HUES48 (cell line): Measurements from ENCODE around the gene CYFIP1.

Source experiments
- H3K27ac ChIP-seq: one replicate; pipeline ENCODE4 v1.7.0; 2013; ENCODE audit warnings: low read depth, low read length, inconsistent platforms
- H3K27me3 ChIP-seq: 2 replicates; pipeline ENCODE4 v1.6.1; 2013; ENCODE audit warnings: mild to moderate bottlenecking, low read length; ENCODE audit not compliant: control insufficient read depth, insufficient read depth
- H3K36me3 ChIP-seq: 2 replicates; pipeline ENCODE4 v1.6.1; 2013; ENCODE audit warnings: low read length; ENCODE audit not compliant: control insufficient read depth, insufficient read depth
- H3K4me1 ChIP-seq: 2 replicates; pipeline ENCODE4 v1.6.1; 2013; ENCODE audit warnings: mild to moderate bottlenecking, low read length; ENCODE audit not compliant: control insufficient read depth, insufficient read depth
- H3K4me3 ChIP-seq: 2 replicates; pipeline ENCODE4 v1.5.1; 2013; ENCODE audit warnings: mild to moderate bottlenecking, low read depth, low read length
- H3K9ac ChIP-seq: 2 replicates; pipeline ENCODE4 v1.6.1; 2013; ENCODE audit warnings: mild to moderate bottlenecking, low read depth, low read length, moderate library complexity
- H3K9me3 ChIP-seq: 2 replicates; pipeline ENCODE4 v1.6.1; 2013; ENCODE audit warnings: low read length; ENCODE audit not compliant: control insufficient read depth, insufficient read depth

The CYFIP1 gene

DNA sequence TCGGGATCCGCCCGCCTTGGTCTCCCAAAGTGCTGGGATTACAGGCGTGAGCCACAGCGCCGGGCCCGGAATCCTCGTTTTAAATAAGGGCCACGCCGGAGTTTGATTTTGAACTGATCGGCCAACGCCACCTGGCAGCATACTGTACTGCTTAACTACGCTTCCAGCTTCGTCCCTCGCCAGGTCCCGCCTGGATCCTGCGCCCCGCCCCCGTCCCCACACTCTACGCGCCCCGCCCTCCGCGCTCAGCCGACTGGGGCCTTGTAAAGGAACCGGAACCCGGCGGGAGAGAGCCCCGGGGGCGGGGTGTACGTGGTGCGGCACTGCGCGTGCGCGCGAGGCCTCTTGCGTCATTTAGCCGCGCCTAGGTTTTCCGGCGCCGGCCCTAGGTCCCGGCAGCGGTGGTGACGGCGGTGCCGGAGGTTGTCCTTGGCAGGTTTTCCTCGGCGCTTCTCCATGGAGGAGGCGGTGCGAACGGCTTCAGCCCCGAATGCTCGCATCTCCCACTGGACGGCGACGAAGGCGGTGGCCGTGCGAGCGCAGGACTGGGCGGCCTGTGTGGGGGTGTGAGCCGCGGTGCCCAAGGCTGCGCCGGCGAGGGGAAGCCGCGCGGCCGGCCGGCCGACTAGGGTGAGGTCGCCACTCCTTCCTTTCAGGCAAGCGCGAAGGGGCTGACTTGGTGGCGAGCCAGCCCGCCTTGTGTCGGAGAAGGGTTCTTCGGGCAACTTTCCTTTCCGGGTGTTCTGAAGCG, 141.7 kb downstream of the CYFIP1 start, which contains the start of gene NIPA2:
Gene NIPA2, plus strand, starts transcription at position 375 of the 751 bp plus-strand sequence. CDS start 13,066 bp downstream, outside the sequence.
- no peaks in the 10 kb centered on the region for H3K9me3 ChIP-seq
- H3K9ac ChIP-seq: peak within 1 kb of the TSS; percentile 89
- H3K36me3 ChIP-seq: peaks cover 17% of the 10 kb centered on the region
- H3K27ac ChIP-seq: peak within 1 kb of the TSS; percentile 88
- peaks cover 14% of the 10 kb centered on the region for H3K4me1 ChIP-seq
- no peaks in the 10 kb centered on the region for H3K27me3 ChIP-seq
- H3K4me3 ChIP-seq: peak within 1 kb of the TSS; percentile 74

DNA sequence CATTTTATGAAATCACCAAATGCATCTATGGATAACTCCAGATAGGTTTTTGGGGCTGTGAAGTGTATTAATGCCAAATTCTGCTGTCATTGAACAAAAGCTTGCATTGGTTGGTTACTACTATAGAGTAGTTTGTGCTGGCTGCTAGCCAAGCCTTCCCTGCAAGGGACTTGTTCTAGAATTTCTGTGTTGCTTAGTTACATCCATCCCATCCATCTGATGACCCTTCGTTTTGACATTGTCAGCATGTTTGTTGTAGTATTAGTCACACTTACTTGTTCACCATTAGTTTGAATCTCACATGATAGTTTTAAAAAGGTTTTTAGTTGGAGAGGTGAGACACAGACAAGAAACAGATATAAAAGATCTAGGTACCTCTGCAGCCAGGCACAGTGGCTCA, 148.7 kb downstream of the CYFIP1 start:
- Histone ChIP-seq H3K4me3 (no peak overlapping the region), H3K9me3 (no peaks in the 10 kb centered on the region), H3K27ac (no peak overlapping the region), H3K36me3 (peaks cover 4% of the 10 kb centered on the region; the same call in 1 of the 2 replicates), H3K27me3 (no peaks in the 10 kb centered on the region), H3K4me1 (peaks cover 33% of the 10 kb centered on the region), H3K9ac (no peak overlapping the region)

DNA sequence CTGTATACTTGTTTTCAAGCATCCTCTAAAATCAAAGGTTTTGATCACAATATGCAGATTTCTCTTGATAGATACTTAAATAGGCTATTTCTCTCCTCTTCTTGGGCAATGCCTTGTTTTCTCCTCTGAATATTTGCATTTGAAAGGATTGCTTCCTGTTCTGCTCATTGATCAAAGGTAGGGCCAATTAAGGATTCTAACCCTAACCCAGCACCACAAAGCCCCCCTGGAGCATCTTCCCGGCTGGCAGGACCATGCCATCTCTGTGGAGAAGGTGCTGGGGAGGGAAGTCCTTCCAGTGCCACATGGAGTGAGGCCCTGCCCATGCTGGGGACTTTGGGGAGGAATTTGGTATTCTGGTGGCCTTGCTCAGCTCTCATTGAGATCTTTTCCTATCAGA, 153.0 kb downstream of the CYFIP1 start:
- Histone ChIP-seq H3K9me3 (no peaks in the 10 kb centered on the region), H3K9ac (no peak overlapping the region), H3K36me3 (peaks cover 29% of the 10 kb centered on the region), H3K4me3 (no peak overlapping the region), H3K27ac (peak overlapping the region; percentile 55), H3K4me1 (peaks cover 20% of the 10 kb centered on the region), H3K27me3 (no peaks in the 10 kb centered on the region)

DNA sequence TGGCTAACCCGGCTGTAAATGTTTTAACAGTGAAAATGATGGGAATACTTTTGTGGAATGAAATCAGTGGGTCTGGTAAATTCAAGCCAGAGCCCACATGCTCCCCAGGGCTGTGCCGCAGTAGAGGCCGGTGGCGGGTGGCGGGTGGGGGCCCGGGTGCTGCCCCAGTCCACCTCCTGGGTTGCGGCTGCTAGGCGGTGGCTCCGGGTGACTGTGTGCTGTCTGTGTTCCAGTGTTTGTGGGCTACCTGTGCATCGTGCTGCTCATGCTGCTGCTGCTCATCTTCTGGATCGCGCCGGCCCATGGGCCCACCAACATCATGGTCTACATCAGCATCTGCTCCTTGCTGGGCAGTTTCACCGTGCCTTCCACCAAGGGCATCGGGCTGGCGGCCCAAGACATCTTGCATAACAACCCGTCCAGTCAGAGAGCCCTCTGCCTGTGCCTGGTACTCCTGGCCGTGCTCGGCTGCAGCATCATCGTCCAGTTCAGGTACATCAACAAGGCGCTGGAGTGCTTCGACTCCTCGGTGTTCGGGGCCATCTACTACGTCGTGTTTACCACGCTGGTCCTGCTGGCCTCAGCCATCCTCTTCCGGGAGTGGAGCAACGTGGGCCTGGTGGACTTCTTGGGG, 156.6 kb downstream of the CYFIP1 start:
- no peaks in the 10 kb centered on the region for H3K9me3 ChIP-seq
- H3K36me3 ChIP-seq: peaks cover 37% of the 10 kb centered on the region
- no peaks in the 10 kb centered on the region for H3K27me3 ChIP-seq
- no peak overlapping the region for H3K27ac ChIP-seq
- H3K4me3 ChIP-seq: no peak overlapping the region
- peaks cover 20% of the 10 kb centered on the region for H3K4me1 ChIP-seq
- no peak overlapping the region for H3K9ac ChIP-seq

DNA sequence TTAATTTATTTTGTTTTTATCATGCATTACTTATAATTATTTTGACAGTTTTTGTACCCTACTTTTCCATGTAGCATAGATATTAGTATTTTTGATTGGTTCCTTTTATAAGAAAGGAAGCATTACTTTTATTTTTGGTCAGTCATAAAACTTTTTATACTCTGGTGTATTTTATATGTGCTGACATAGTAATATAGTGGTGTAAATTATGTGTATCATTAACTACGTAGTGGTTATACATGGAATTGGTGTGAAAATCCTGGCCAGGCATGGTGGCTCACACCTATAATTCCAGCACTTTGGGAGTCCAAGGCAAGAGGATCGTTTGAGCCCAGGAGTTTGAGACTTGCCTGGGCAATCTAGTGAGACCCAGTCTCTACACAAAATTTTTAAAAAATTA, 160.5 kb downstream of the CYFIP1 start:
- H3K4me1 ChIP-seq: no peaks in the 10 kb centered on the region
- no peaks in the 10 kb centered on the region for H3K27me3 ChIP-seq
- H3K27ac ChIP-seq: no peak overlapping the region
- no peak overlapping the region for H3K4me3 ChIP-seq
- H3K36me3 ChIP-seq: peaks cover 24% of the 10 kb centered on the region
- H3K9ac ChIP-seq: no peak overlapping the region
- no peaks in the 10 kb centered on the region for H3K9me3 ChIP-seq
